GM13977 (cell line): ENCODE results near the gene TTLL9.

Source experiments
- DNase-seq: peaks from one replicate; pipeline ENCODE4 v3.0.0; 2012; ENCODE audit warnings: low spot score
- CTCF ChIP-seq: IDR thresholded peaks from 2 replicates; pipeline ENCODE4 v1.5.1; 2012; ENCODE audit warnings: mild to moderate bottlenecking, control low read depth; ENCODE audit not compliant: insufficient read depth; ENCODE audit errors: extremely low read depth, missing control alignments
- in situ Hi-C: fragments of 300-500 bp; cut with MboI; formaldehyde crosslinking; loops from one replicate; pipeline ENCODE4 v1.12.0; 2022; ENCODE audit warnings: low sequenced_read_pairs, low pct_unique_long_range_greater_than_20kb, mixed read lengths, inconsistent platforms; ENCODE audit not compliant: unreplicated experiment

Gene TTLL9

DNA sequence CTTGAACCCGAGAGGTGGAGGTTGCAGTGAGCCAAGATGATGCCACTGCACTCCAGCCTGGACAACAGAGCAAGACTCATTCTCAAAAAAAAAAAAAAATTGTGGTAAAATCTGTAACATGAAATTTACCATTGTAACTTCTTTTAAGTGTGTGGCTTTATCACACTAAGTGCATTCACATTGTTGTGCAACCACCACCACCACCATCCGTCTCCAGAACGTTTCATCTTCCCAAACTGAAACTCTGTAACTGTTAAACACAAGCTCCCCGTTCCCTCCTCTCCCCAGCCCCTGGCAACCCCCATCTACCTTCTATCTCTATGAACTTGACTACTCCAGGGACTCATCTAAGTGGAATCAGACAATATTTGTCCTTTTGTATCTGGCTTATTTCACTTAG is 51.7 kb downstream of the TTLL9 start:
- DNase-seq, result no peak
- in situ Hi-C loops, result no loop called here
- no peak for TF ChIP-seq CTCF

GRCh38 chr20:31922588-31922987 is 52.2 kb downstream of the TTLL9 start:
- TF ChIP-seq CTCF, result no peak
- in situ Hi-C loops, result no loop called here
- DNase-seq, result no peak

- no peak for TF ChIP-seq CTCF
- in situ Hi-C loops, result no loop called here
- DNase-seq, result peak; percentile 74
These were observed 53.2 kb downstream of the TTLL9 start for GRCh38 chr20:31923388-31924331.

GRCh38 chr20:31924561-31924960 is 54.1 kb downstream of the TTLL9 start:
- DNase-seq, result no peak
- no peak for TF ChIP-seq CTCF
- in situ Hi-C loops, result no loop called here

- TF ChIP-seq CTCF, result no peak
- DNase-seq, result no peak
- in situ Hi-C loops, result no loop called here
These were observed 55.2 kb downstream of the TTLL9 start for GRCh38 chr20:31925631-31926030.

DNA sequence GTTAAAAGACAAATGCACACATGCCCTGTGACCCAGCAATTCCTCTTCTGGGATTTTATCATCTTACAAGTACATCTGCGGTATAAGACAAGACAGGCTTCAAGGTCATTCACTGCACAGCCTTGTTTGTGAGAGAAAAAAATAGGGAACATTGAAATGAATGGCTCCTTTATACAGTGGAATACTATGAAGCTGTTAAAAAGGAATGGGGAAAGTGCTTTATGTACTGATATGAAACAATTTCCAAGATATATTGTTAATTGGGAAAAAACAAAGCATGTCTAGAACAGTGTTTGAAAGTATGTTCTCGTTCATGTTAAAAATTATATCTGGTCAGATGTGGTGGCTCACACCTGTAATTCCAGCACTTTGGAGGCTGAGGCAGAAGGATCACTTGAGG is 56.1 kb downstream of the TTLL9 start:
- in situ Hi-C loops, result no loop called here
- no peak for DNase-seq
- no peak for TF ChIP-seq CTCF
